Measurements from ENCODE around the gene UBR2.

UBR2 gene

DNA sequence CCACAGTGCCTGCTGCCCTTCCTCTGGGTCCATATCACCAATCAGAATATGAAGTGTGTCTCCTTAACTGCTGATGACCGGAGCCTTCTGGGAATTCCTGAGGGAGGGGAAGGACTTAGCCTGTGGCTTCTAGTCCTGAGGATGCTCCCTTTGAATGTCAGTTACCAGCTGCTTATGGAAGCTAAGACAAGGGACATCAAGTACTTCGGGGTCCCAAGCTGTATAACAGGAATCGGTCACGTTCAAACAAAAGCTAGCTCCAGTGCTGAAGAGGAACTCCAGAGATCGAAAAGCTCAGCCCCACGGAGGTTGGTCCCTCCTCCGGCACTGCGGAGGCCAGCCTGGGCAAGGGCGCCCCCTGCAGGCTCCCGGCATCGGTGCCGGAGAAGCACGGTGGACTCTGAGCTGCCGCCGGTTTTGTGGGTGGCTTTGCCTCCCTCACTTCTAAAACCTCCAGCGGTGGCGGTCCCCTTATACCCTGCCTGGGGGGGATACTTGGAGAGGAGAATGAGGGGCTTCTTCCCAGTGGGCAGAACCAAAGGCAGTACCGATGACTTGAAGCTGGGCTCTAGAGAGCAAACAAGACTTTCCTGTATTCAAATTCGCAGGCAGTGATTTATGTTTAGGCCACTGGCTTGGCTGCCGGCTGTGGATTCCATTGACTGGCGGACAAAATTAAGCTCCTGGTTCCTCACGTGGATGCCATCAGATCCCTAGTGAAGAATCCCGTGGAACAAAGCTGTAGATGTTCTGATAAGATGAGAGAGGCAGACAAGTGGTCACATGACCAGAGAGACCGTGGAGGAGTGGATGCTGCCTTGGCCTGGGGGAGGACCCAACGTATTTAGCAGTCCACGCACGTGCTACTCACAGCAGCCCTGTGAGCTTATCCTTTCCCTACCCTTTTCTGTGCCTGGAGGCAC is 16.2 kb upstream of the UBR2 start:
- H3K79me2 ChIP-seq (ENCODE audit: control insufficient read depth, insufficient read depth, low read length) = no peaks in the 10 kb centered on the region
- peak overlapping the region; percentile 96 for H3K4me2 ChIP-seq (ENCODE audit: low read length)
- no peak overlapping the region for H3K23ac ChIP-seq (ENCODE audit: low read length)
- no peak overlapping the region for H2BK15ac ChIP-seq (replicated peaks; ENCODE audit: low read depth)
- no CpG with 5 or more reads among the region's 27 CpGs for WGBS (ENCODE audit: extremely low coverage, insufficient coverage, low lambda C conversion rate)
- no peaks in the 10 kb centered on the region for H3K4me1 ChIP-seq (ENCODE audit: control insufficient read depth, low read depth, low read length)
- H3K56ac ChIP-seq (ENCODE audit: low read length) = peak overlapping the region; percentile 81
- H3K4me3 ChIP-seq (ENCODE audit: low read length) = peak overlapping the region; percentile 52
- H4K8ac ChIP-seq (ENCODE audit: low read depth, low read length) = no peak overlapping the region
- H3K27ac ChIP-seq (ENCODE audit: low read depth, low read length) = no peak overlapping the region
- H3K18ac ChIP-seq (ENCODE audit: low read length) = no peak overlapping the region
- peak; percentile 82 for DNase-seq
- no peaks in the 10 kb centered on the region for H3K36me3 ChIP-seq (ENCODE audit: control insufficient read depth, insufficient read depth, low read length)
- H3K4ac ChIP-seq (ENCODE audit: low read depth, low read length) = no peak overlapping the region
- H3K27me3 ChIP-seq (ENCODE audit: insufficient read depth, low read length, poor library complexity) = no peaks in the 10 kb centered on the region
- H2BK120ac ChIP-seq (ENCODE audit: low read depth, low read length) = no peak overlapping the region
- H3K79me1 ChIP-seq (ENCODE audit: low read length) = no peaks in the 10 kb centered on the region
- H2BK5ac ChIP-seq (ENCODE audit: low read length) = no peak overlapping the region
- no peak overlapping the region for H2AK5ac ChIP-seq (ENCODE audit: low read length)
- peak overlapping the region; percentile 67 for H3K9ac ChIP-seq (ENCODE audit: low read length)
- peak overlapping the region; percentile 98 for H4K5ac ChIP-seq (ENCODE audit: low read length)

DNA sequence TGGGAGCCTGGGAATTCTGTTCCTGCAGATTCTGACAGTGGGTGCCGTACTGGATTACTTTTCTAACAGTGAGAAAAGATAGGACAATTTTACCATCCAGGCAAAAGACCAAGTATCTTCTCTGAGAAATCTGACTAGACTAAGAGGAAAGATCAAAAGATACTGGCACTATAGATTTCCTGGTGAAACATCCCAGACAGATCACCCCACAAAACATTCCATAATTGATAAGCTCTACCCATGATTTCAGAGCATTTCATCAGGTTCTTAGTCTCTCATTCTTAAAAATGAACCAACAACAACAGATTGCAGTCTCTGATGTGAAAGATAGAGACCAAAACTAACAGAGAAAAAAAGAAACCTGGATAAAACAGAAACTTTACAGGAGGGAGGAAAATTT is 13.6 kb upstream of the UBR2 start:
- no peaks in the 10 kb centered on the region for H3K4me1 ChIP-seq (ENCODE audit: control insufficient read depth, low read depth, low read length)
- DNase-seq = no peak
- H3K79me2 ChIP-seq (ENCODE audit: control insufficient read depth, insufficient read depth, low read length) = no peaks in the 10 kb centered on the region
- H3K4ac ChIP-seq (ENCODE audit: low read depth, low read length) = no peak overlapping the region
- H3K79me1 ChIP-seq (ENCODE audit: low read length) = no peaks in the 10 kb centered on the region
- no peak overlapping the region for H4K8ac ChIP-seq (ENCODE audit: low read depth, low read length)
- no peak overlapping the region for H2BK120ac ChIP-seq (ENCODE audit: low read depth, low read length)
- H3K56ac ChIP-seq (ENCODE audit: low read length) = no peak overlapping the region
- H4K5ac ChIP-seq (ENCODE audit: low read length) = no peak overlapping the region
- no peak overlapping the region for H2AK5ac ChIP-seq (ENCODE audit: low read length)
- H2BK15ac ChIP-seq (replicated peaks; ENCODE audit: low read depth) = no peak overlapping the region
- no peak overlapping the region for H3K9ac ChIP-seq (ENCODE audit: low read length)
- no peaks in the 10 kb centered on the region for H3K36me3 ChIP-seq (ENCODE audit: control insufficient read depth, insufficient read depth, low read length)
- no peaks in the 10 kb centered on the region for H3K27me3 ChIP-seq (ENCODE audit: insufficient read depth, low read length, poor library complexity)
- H2BK5ac ChIP-seq (ENCODE audit: low read length) = no peak overlapping the region
- H3K4me3 ChIP-seq (ENCODE audit: low read length) = no peak overlapping the region
- no peak overlapping the region for H3K23ac ChIP-seq (ENCODE audit: low read length)
- no CpG with 5 or more reads among the region's 1 CpG for WGBS (ENCODE audit: extremely low coverage, insufficient coverage, low lambda C conversion rate)
- no peak overlapping the region for H3K18ac ChIP-seq (ENCODE audit: low read length)
- H3K27ac ChIP-seq (ENCODE audit: low read depth, low read length) = no peak overlapping the region
- no peak overlapping the region for H3K4me2 ChIP-seq (ENCODE audit: low read length)

DNA sequence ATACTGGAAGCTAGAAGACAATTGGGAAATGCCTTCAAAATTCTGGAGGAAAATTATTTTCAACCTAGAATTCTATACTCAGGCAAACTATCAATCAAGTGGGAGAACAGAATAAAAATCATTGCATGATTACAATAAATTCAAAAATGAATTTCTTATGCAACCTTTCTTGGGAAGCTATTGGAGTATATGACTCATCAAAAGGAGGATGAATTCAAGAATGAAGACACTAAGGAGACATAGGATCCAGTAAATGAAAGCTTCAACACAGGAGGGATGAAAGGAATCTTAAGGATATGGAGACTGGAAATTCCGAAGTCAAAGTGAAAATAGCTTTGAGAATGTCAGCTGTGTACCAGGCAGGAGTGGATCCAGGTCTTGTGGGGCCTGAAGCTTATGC is 12.6 kb upstream of the UBR2 start:
- no peak overlapping the region for H3K9ac ChIP-seq (ENCODE audit: low read length)
- no peaks in the 10 kb centered on the region for H3K27me3 ChIP-seq (ENCODE audit: insufficient read depth, low read length, poor library complexity)
- no peak overlapping the region for H3K56ac ChIP-seq (ENCODE audit: low read length)
- no peak overlapping the region for H2BK120ac ChIP-seq (ENCODE audit: low read depth, low read length)
- no peaks in the 10 kb centered on the region for H3K4me1 ChIP-seq (ENCODE audit: control insufficient read depth, low read depth, low read length)
- H2AK5ac ChIP-seq (ENCODE audit: low read length) = no peak overlapping the region
- no peaks in the 10 kb centered on the region for H3K79me1 ChIP-seq (ENCODE audit: low read length)
- no peak overlapping the region for H4K8ac ChIP-seq (ENCODE audit: low read depth, low read length)
- WGBS (ENCODE audit: extremely low coverage, insufficient coverage, low lambda C conversion rate) = no CpG with 5 or more reads among the region's 1 CpG
- H3K4me2 ChIP-seq (ENCODE audit: low read length) = no peak overlapping the region
- H3K79me2 ChIP-seq (ENCODE audit: control insufficient read depth, insufficient read depth, low read length) = no peaks in the 10 kb centered on the region
- no peak overlapping the region for H2BK15ac ChIP-seq (replicated peaks; ENCODE audit: low read depth)
- H3K36me3 ChIP-seq (ENCODE audit: control insufficient read depth, insufficient read depth, low read length) = no peaks in the 10 kb centered on the region
- H3K23ac ChIP-seq (ENCODE audit: low read length) = no peak overlapping the region
- no peak for DNase-seq
- no peak overlapping the region for H2BK5ac ChIP-seq (ENCODE audit: low read length)
- H4K5ac ChIP-seq (ENCODE audit: low read length) = no peak overlapping the region
- H3K4me3 ChIP-seq (ENCODE audit: low read length) = no peak overlapping the region
- H3K27ac ChIP-seq (ENCODE audit: low read depth, low read length) = no peak overlapping the region
- H3K18ac ChIP-seq (ENCODE audit: low read length) = no peak overlapping the region
- no peak overlapping the region for H3K4ac ChIP-seq (ENCODE audit: low read depth, low read length)

DNA sequence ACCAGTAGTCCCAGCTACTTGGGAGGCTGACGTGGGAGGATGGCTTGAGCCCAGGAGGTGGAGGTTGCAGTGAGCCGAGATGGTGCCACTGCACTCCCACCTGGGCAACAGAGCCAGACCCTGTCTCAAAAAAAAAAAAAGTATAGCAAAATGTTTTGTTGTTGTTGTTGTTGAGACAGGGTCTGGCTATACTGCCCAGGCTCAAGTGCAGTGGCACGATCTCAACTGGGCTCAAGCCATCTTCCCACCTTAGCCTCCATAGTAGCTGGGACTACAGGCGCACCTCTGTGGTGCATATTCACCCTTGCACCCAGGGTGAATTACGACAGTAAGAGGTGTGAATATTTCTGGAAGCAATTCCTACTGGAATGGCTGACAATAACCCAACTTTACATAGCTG is 11.4 kb upstream of the UBR2 start:
- no peak overlapping the region for H2BK120ac ChIP-seq (ENCODE audit: low read depth, low read length)
- no peak for DNase-seq
- no CpG with 5 or more reads among the region's 5 CpGs for WGBS (ENCODE audit: extremely low coverage, insufficient coverage, low lambda C conversion rate)
- H3K4me1 ChIP-seq (ENCODE audit: control insufficient read depth, low read depth, low read length) = no peaks in the 10 kb centered on the region
- H2AK5ac ChIP-seq (ENCODE audit: low read length) = no peak overlapping the region
- no peak overlapping the region for H3K56ac ChIP-seq (ENCODE audit: low read length)
- no peaks in the 10 kb centered on the region for H3K36me3 ChIP-seq (ENCODE audit: control insufficient read depth, insufficient read depth, low read length)
- H3K9ac ChIP-seq (ENCODE audit: low read length) = no peak overlapping the region
- no peak overlapping the region for H3K23ac ChIP-seq (ENCODE audit: low read length)
- H3K4me2 ChIP-seq (ENCODE audit: low read length) = no peak overlapping the region
- H2BK15ac ChIP-seq (replicated peaks; ENCODE audit: low read depth) = no peak overlapping the region
- H3K4ac ChIP-seq (ENCODE audit: low read depth, low read length) = no peak overlapping the region
- H3K27ac ChIP-seq (ENCODE audit: low read depth, low read length) = no peak overlapping the region
- H4K8ac ChIP-seq (ENCODE audit: low read depth, low read length) = no peak overlapping the region
- H3K79me1 ChIP-seq (ENCODE audit: low read length) = no peaks in the 10 kb centered on the region
- no peaks in the 10 kb centered on the region for H3K27me3 ChIP-seq (ENCODE audit: insufficient read depth, low read length, poor library complexity)
- no peaks in the 10 kb centered on the region for H3K79me2 ChIP-seq (ENCODE audit: control insufficient read depth, insufficient read depth, low read length)
- H4K5ac ChIP-seq (ENCODE audit: low read length) = no peak overlapping the region
- no peak overlapping the region for H3K4me3 ChIP-seq (ENCODE audit: low read length)
- H3K18ac ChIP-seq (ENCODE audit: low read length) = no peak overlapping the region
- no peak overlapping the region for H2BK5ac ChIP-seq (ENCODE audit: low read length)

DNA sequence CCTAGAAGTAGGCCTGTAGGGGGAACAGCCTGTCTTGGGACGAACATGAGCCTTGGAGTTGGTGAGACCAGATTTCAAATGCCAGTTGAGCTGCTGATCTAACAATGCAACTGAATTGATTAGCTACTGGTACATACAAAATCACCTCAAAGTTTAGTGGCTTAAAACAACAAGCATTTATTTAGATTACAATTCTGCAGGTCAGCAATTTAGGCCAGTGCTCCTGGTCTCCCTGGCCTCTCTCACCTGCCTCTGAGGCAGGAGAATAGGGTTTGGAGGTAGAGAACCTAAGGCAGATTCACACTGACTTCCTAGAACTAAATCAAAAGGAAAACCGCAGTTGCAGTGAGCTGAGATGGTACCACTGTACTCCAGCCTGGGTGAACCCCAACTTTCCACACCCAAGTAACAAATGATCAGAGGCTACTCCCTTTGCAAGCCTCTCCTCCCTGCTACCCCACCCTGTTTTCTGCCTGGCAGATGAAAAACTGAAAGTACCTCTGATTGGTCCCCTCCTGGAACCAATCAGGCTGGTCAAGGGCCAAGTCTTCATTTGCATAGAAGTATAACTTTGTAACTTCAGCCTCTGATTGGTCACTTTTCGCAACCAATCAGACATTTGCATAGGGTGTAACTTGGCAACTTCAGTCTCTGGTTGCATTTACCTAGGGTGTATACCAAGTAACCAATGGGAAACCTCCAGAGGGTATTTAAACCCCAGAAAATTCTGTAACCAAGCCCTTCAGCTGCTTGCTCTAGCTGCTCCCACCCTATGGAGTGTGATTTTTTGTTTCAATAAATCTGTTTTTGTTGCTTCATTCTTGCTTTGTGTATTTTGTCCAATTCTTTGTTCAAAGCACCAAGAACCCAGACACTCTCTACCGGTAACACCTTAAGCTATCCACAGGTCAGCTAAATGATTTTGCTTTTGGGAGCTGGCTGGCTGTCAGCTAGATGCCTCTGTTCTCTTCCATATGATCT is 8.1 kb upstream of the UBR2 start:
- Histone ChIP-seq H3K79me1 (ENCODE audit: low read length) (no peaks in the 10 kb centered on the region), H4K5ac (ENCODE audit: low read length) (no peak overlapping the region), H3K4ac (ENCODE audit: low read depth, low read length) (no peak overlapping the region), H3K36me3 (ENCODE audit: control insufficient read depth, insufficient read depth, low read length) (no peaks in the 10 kb centered on the region), H4K8ac (ENCODE audit: low read depth, low read length) (no peak overlapping the region), H3K27ac (ENCODE audit: low read depth, low read length) (no peak overlapping the region), H3K9ac (ENCODE audit: low read length) (no peak overlapping the region), H3K79me2 (ENCODE audit: control insufficient read depth, insufficient read depth, low read length) (no peaks in the 10 kb centered on the region), H3K4me1 (ENCODE audit: control insufficient read depth, low read depth, low read length) (no peaks in the 10 kb centered on the region), H2BK15ac (replicated peaks; ENCODE audit: low read depth) (no peak overlapping the region), H3K27me3 (ENCODE audit: insufficient read depth, low read length, poor library complexity) (no peaks in the 10 kb centered on the region), H2BK5ac (ENCODE audit: low read length) (no peak overlapping the region), H3K56ac (ENCODE audit: low read length) (no peak overlapping the region), H3K4me3 (ENCODE audit: low read length) (no peak overlapping the region), H2BK120ac (ENCODE audit: low read depth, low read length) (no peak overlapping the region), H3K18ac (ENCODE audit: low read length) (no peak overlapping the region), H3K23ac (ENCODE audit: low read length) (no peak overlapping the region), H3K4me2 (ENCODE audit: low read length) (no peak overlapping the region), H2AK5ac (ENCODE audit: low read length) (no peak overlapping the region)
- WGBS (ENCODE audit: extremely low coverage, insufficient coverage, low lambda C conversion rate) = no CpG with 5 or more reads among the region's 4 CpGs
- DNase-seq = peak; percentile 60
